22Rv1 (cell line): ENCODE measurements around the gene A1CF.
"Not testable (repeated sequence)": the region's sequence is repeated elsewhere in the genome, so short reads cannot be mapped to it uniquely, and the experiment has no call there.

Experiments used
- H3K27ac ChIP-seq: fragments of 450-650 bp; 2 replicates; pipeline ENCODE4 v1.5.1; 2017
- ZFX ChIP-seq: fragments of 450-650 bp; IDR thresholded peaks from 2 replicates; pipeline ENCODE4 v1.6.1; 2017; ENCODE audit warnings: antibody characterized with exemption, borderline replicate concordance
- TF ChIP-seq, protein P1 (sequence below): fragments of 450-650 bp; IDR thresholded peaks from 2 replicates; pipeline ENCODE4 v1.5.1; 2017; ENCODE audit warnings: mild to moderate bottlenecking

The A1CF gene

GRCh38 chr10:50918529-50918928, 33.1 kb upstream of the A1CF start:
- H3K27ac ChIP-seq = no peak overlapping the region
- TF ChIP-seq ZFX = no peak
- TF ChIP-seq, protein P1, sequence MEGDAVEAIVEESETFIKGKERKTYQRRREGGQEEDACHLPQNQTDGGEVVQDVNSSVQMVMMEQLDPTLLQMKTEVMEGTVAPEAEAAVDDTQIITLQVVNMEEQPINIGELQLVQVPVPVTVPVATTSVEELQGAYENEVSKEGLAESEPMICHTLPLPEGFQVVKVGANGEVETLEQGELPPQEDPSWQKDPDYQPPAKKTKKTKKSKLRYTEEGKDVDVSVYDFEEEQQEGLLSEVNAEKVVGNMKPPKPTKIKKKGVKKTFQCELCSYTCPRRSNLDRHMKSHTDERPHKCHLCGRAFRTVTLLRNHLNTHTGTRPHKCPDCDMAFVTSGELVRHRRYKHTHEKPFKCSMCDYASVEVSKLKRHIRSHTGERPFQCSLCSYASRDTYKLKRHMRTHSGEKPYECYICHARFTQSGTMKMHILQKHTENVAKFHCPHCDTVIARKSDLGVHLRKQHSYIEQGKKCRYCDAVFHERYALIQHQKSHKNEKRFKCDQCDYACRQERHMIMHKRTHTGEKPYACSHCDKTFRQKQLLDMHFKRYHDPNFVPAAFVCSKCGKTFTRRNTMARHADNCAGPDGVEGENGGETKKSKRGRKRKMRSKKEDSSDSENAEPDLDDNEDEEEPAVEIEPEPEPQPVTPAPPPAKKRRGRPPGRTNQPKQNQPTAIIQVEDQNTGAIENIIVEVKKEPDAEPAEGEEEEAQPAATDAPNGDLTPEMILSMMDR = no peak

GRCh38 chr10:50917486-50917885, 32.1 kb upstream of the A1CF start:
- TF ChIP-seq ZFX = no peak
- TF ChIP-seq, protein P1 = no peak
- no peak overlapping the region for H3K27ac ChIP-seq

DNA sequence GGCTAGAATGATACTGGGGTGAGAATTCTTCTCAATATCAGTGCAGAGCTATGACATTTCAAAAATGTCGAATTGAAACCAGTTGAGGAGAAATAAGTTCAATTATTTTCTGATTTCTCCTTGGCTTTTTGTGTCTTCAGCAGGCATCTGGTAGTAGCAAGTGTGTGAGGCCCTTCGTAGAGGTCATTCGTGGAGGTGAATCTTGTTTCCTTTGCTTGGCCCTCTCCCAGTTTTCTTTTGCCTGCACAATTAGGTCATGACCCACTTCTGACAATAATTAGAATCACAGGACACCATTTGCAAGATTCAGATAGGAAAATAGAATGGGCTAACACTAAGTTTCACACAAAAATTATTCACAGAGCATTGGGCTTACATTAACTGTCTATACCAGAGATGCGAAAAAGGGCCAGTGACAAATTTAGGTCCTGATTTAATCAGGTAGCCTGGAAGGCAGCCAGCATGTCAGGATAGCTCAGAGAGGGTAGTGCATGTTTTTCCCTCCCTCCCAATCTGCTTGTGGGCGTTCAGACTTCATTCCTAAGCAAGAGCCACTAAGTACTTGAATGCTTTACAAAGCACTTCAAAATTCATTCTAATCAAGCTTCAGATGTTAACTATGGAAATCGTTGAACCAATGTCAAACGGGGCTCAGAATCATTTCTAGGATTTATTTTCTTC, 24.0 kb upstream of the A1CF start:
- no peak for TF ChIP-seq ZFX
- TF ChIP-seq, protein P1 = no peak
- no peak overlapping the region for H3K27ac ChIP-seq

- TF ChIP-seq ZFX = no peak
- TF ChIP-seq, protein P1 = no peak
- no peak overlapping the region for H3K27ac ChIP-seq
These were observed 22.9 kb upstream of the A1CF start for GRCh38 chr10:50908366-50908765.

DNA sequence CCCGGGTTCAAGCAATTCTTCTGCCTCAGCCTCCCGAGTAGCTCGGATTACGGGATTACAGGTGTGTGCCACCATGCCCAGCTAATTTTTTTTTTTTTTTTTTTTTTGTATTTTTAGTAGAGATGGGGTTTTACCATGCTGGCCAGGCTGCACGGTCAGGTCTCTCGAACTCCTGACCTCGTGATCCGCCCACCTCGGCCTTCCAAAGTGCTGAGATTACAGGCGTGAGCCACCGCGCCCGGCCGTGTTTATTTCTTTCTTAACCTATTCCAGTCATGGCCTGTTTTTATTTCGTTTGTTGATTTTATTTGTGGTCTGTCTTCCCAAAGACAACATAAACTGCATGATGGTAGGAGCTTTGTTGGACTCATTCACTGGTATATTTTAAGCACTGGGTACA, 20.4 kb upstream of the A1CF start:
- H3K27ac ChIP-seq = not testable (repeated sequence)

- TF ChIP-seq, protein P1 = no peak
- no peak overlapping the region for H3K27ac ChIP-seq
These were observed 11.3 kb upstream of the A1CF start for GRCh38 chr10:50896721-50897120.

DNA sequence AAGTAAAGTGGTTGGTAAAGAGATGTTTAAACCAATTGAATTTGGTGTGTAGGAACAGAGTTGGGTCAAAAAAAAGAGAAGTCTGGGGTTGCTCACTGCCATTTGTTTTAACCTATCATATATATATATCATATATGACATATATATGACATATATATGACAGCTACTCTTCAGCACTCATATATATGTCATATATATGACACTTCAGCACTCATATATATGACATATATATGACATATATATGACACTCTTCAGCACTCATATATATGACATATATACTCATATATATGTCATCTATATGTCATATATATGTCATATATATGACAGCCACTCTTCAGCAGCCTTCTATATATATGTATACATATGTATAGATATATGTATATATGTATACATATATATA, 8.9 kb upstream of the A1CF start:
- H3K27ac ChIP-seq = no peak overlapping the region
- no peak for TF ChIP-seq ZFX
- TF ChIP-seq, protein P1 = no peak

- TF ChIP-seq, protein P1 = no peak
- no peak for TF ChIP-seq ZFX
- no peak overlapping the region for H3K27ac ChIP-seq
These were observed 7.0 kb upstream of the A1CF start for GRCh38 chr10:50892467-50892866.
